GM21737 (cell line): ENCODE results near the gene GAD2.

ENCODE experiments used
- ATAC-seq: cut with Tn5 transposase; IDR thresholded peaks from one replicate; pipeline ENCODE4 v1.9.1; 2021; ENCODE audit warnings: mild to moderate bottlenecking, moderate library complexity; ENCODE audit not compliant: unreplicated experiment

GAD2 gene

GRCh38 chr10:26221541-26221940, 5.0 kb downstream of the GAD2 start:
- no peak for ATAC-seq

- no peak for ATAC-seq
These were observed 6.0 kb downstream of the GAD2 start for GRCh38 chr10:26222563-26222962.

- no peak for ATAC-seq
These were observed 8.7 kb downstream of the GAD2 start for GRCh38 chr10:26225322-26225721.

- no peak for ATAC-seq
These were observed 11.2 kb downstream of the GAD2 start for GRCh38 chr10:26227786-26228185.

GRCh38 chr10:26232174-26232573, 15.6 kb downstream of the GAD2 start:
- ATAC-seq = no peak

- ATAC-seq = no peak
These were observed 19.2 kb downstream of the GAD2 start for GRCh38 chr10:26235761-26236160.

- ATAC-seq = no peak
These were observed 21.8 kb downstream of the GAD2 start for GRCh38 chr10:26238378-26238777.

GRCh38 chr10:26242706-26243350, 26.3 kb downstream of the GAD2 start:
- ATAC-seq = no peak

- ATAC-seq = no peak
These were observed 26.8 kb downstream of the GAD2 start for GRCh38 chr10:26243351-26243720.

GRCh38 chr10:26249681-26250080, 33.1 kb downstream of the GAD2 start:
- no peak for ATAC-seq

GRCh38 chr10:26251925-26252324, 35.4 kb downstream of the GAD2 start:
- no peak for ATAC-seq

GRCh38 chr10:26254616-26255015, 38.0 kb downstream of the GAD2 start:
- no peak for ATAC-seq

- no peak for ATAC-seq
These were observed 42.8 kb downstream of the GAD2 start for GRCh38 chr10:26259341-26259740.

GRCh38 chr10:26269754-26270153, 53.2 kb downstream of the GAD2 start:
- ATAC-seq = no peak

GRCh38 chr10:26274391-26274790, 57.8 kb downstream of the GAD2 start:
- ATAC-seq = no peak

- ATAC-seq = no peak
These were observed 61.7 kb downstream of the GAD2 start for GRCh38 chr10:26278295-26278694.

GRCh38 chr10:26290236-26290635, 73.7 kb downstream of the GAD2 start:
- no peak for ATAC-seq

- ATAC-seq = no peak
These were observed 75.3 kb downstream of the GAD2 start for GRCh38 chr10:26291721-26292480.

GRCh38 chr10:26296360-26296759, 79.8 kb downstream of the GAD2 start:
- ATAC-seq = no peak

- ATAC-seq = no peak
These were observed 83.4 kb downstream of the GAD2 start for GRCh38 chr10:26300001-26300400.

GRCh38 chr10:26303366-26303765, 86.8 kb downstream of the GAD2 start:
- no peak for ATAC-seq

GRCh38 chr10:26310361-26310760, 93.8 kb downstream of the GAD2 start:
- no peak for ATAC-seq
